ENCODE measurements around the gene MEI1. TPM values are rescaled to one million over a fixed set of nuclear protein-coding genes. Genes with fewer than 3 reads are reported as not detected.

MEI1 gene
- total RNA-seq, 4 donors from 2014 or later = under 0.01 to 1.8 (median 0.44) TPM; not detected in 1

- no peaks in the 10 kb centered on the region for H3K9me3 ChIP-seq
- H3K27me3 ChIP-seq = no peaks in the 10 kb centered on the region
- no peak for DNase-seq (ENCODE audit: low spot score in 2 of 2)
- H3K36me3 ChIP-seq = no peaks in the 10 kb centered on the region
- 51 to 55% methylated on average over 7 of the region's 7 CpGs for WGBS, 2 donors
- no peak overlapping the region for H3K4me3 ChIP-seq
- H3K27ac ChIP-seq = peak overlapping the region; percentile 9 to 85 (median 62)
- H3K4me1 ChIP-seq = peaks cover 0 to 32% (median 24%) of the 10 kb centered on the region in 4 donors
- no peak for TF ChIP-seq POLR2A (IDR thresholded peaks at IDR 0.05)
- no peak for TF ChIP-seq CTCF (IDR thresholded peaks at IDR 0.05)
- TF ChIP-seq EP300 (IDR thresholded peaks at IDR 0.05) = no peak
Observed at GRCh38 chr22:41825376-41825775, 126.1 kb downstream of the MEI1 start.

- TF ChIP-seq EP300 (IDR thresholded peaks at IDR 0.05) (no peak), CTCF (IDR thresholded peaks at IDR 0.05) (no peak), POLR2A (IDR thresholded peaks at IDR 0.05) (no peak)
- no peak for DNase-seq (ENCODE audit: low spot score in 2 of 2)
- Histone ChIP-seq H3K4me1 (peaks cover 0 to 33% (median 24%) of the 10 kb centered on the region in 4 donors), H3K27me3 (no peaks in the 10 kb centered on the region), H3K4me3 (no peak overlapping the region), H3K36me3 (no peaks in the 10 kb centered on the region), H3K27ac (peak overlapping the region; percentile 9 to 85 (median 62)), H3K9me3 (no peaks in the 10 kb centered on the region)
- WGBS, 2 donors = 60% methylated on average over 3 of the region's 3 CpGs; no CpG with 5 or more reads in 1 of the 2 donors
Observed at GRCh38 chr22:41826021-41826420, 126.7 kb downstream of the MEI1 start.

- DNase-seq (ENCODE audit: low spot score in 2 of 2) = no peak
- peak overlapping the region; percentile 9 to 85 (median 62) for H3K27ac ChIP-seq
Observed at GRCh38 chr22:41826430-41827383, 127.4 kb downstream of the MEI1 start.

GRCh38 chr22:41827671-41828070 lies 128.4 kb downstream of the MEI1 start:
- peaks cover 0 to 46% (median 24%) of the 10 kb centered on the region in 4 donors for H3K4me1 ChIP-seq
- H3K9me3 ChIP-seq = no peaks in the 10 kb centered on the region
- no peaks in the 10 kb centered on the region for H3K36me3 ChIP-seq
- 66 to 74% methylated on average over 6 of the region's 6 CpGs for WGBS, 2 donors
- DNase-seq (ENCODE audit: low spot score in 2 of 2) = no peak
- no peak for TF ChIP-seq CTCF (IDR thresholded peaks at IDR 0.05)
- TF ChIP-seq EP300 (IDR thresholded peaks at IDR 0.05) = no peak
- TF ChIP-seq POLR2A (IDR thresholded peaks at IDR 0.05) = no peak
- no peak overlapping the region for H3K4me3 ChIP-seq
- H3K27ac ChIP-seq = peak overlapping the region in 2 of 4 donors; percentile 30 to 85
- no peaks in the 10 kb centered on the region for H3K27me3 ChIP-seq

More at GRCh38 chr22:41826430-41827383, 127.4 kb downstream of the MEI1 start:
- no peak for TF ChIP-seq CTCF (IDR thresholded peaks at IDR 0.05)
- TF ChIP-seq POLR2A (IDR thresholded peaks at IDR 0.05) = no peak
- TF ChIP-seq EP300 (IDR thresholded peaks at IDR 0.05) = no peak
- Histone ChIP-seq H3K4me3 (no peak overlapping the region), H3K27me3 (no peaks in the 10 kb centered on the region), H3K9me3 (no peaks in the 10 kb centered on the region), H3K4me1 (peaks cover 0 to 40% (median 24%) of the 10 kb centered on the region in 4 donors), H3K36me3 (no peaks in the 10 kb centered on the region)
- WGBS, 2 donors = 27 to 39% methylated on average over 7 to 10 of the region's 11 CpGs

- no peak for TF ChIP-seq CTCF (IDR thresholded peaks at IDR 0.05)
- TF ChIP-seq POLR2A (IDR thresholded peaks at IDR 0.05) = no peak
- 73 to 76% methylated on average over 4 of the region's 4 CpGs for WGBS, 2 donors
- H3K36me3 ChIP-seq = no peaks in the 10 kb centered on the region
- H3K4me1 ChIP-seq = peaks cover 0 to 46% (median 24%) of the 10 kb centered on the region in 4 donors
- DNase-seq (ENCODE audit: low spot score in 2 of 2) = no peak
- no peak overlapping the region for H3K4me3 ChIP-seq
- H3K27ac ChIP-seq = peak overlapping the region in 1 of 4 donors; percentile 10
- H3K9me3 ChIP-seq = no peaks in the 10 kb centered on the region
- H3K27me3 ChIP-seq = no peaks in the 10 kb centered on the region
Observed at GRCh38 chr22:41828516-41828915, 129.2 kb downstream of the MEI1 start.
